ENCODE measurements around the gene GLRA1.
"Not testable (repeated sequence)": the region's sequence is repeated elsewhere in the genome, so short reads cannot be mapped to it uniquely, and the experiment has no call there.

GLRA1 gene

GRCh38 chr5:151897020-151897552 is 27.6 kb downstream of the GLRA1 start:
- Histone ChIP-seq H3K9ac (ENCODE audit: low read depth, low read length) (no peak overlapping the region), H3K27me3 (ENCODE audit: control insufficient read depth, insufficient read depth, low read length) (peaks cover 44% of the 10 kb centered on the region), H3K9me3 (ENCODE audit: control insufficient read depth, insufficient read depth, low read length) (no peaks in the 10 kb centered on the region), H3K36me3 (ENCODE audit: control insufficient read depth, insufficient read depth, low read length) (no peaks in the 10 kb centered on the region), H3K4me3 (ENCODE audit: low read depth, low read length) (no peak overlapping the region), H3K4me1 (ENCODE audit: control insufficient read depth, insufficient read depth, low read length) (peaks cover 4% of the 10 kb centered on the region)

- H3K9ac ChIP-seq (ENCODE audit: low read depth, low read length) = no peak overlapping the region
- H3K9me3 ChIP-seq (ENCODE audit: control insufficient read depth, insufficient read depth, low read length) = no peaks in the 10 kb centered on the region
- H3K36me3 ChIP-seq (ENCODE audit: control insufficient read depth, insufficient read depth, low read length) = no peaks in the 10 kb centered on the region
- H3K4me3 ChIP-seq (ENCODE audit: low read depth, low read length) = no peak overlapping the region
- peaks cover 35% of the 10 kb centered on the region for H3K27me3 ChIP-seq (ENCODE audit: control insufficient read depth, insufficient read depth, low read length)
- peaks cover 4% of the 10 kb centered on the region for H3K4me1 ChIP-seq (ENCODE audit: control insufficient read depth, insufficient read depth, low read length)
These were observed 28.5 kb downstream of the GLRA1 start for GRCh38 chr5:151896031-151896691.

GRCh38 chr5:151895660-151896030 is 29.0 kb downstream of the GLRA1 start:
- Histone ChIP-seq H3K9ac (ENCODE audit: low read depth, low read length) (no peak overlapping the region), H3K36me3 (ENCODE audit: control insufficient read depth, insufficient read depth, low read length) (no peaks in the 10 kb centered on the region), H3K4me3 (ENCODE audit: low read depth, low read length) (no peak overlapping the region), H3K9me3 (ENCODE audit: control insufficient read depth, insufficient read depth, low read length) (no peaks in the 10 kb centered on the region), H3K4me1 (ENCODE audit: control insufficient read depth, insufficient read depth, low read length) (peaks cover 4% of the 10 kb centered on the region), H3K27me3 (ENCODE audit: control insufficient read depth, insufficient read depth, low read length) (peaks cover 31% of the 10 kb centered on the region)

GRCh38 chr5:151893485-151893884 is 31.2 kb downstream of the GLRA1 start:
- not testable (repeated sequence) for H3K4me3 ChIP-seq (ENCODE audit: low read depth, low read length); H3K9ac ChIP-seq (ENCODE audit: low read depth, low read length); H3K27me3 ChIP-seq (ENCODE audit: control insufficient read depth, insufficient read depth, low read length); H3K4me1 ChIP-seq (ENCODE audit: control insufficient read depth, insufficient read depth, low read length); H3K9me3 ChIP-seq (ENCODE audit: control insufficient read depth, insufficient read depth, low read length); H3K36me3 ChIP-seq (ENCODE audit: control insufficient read depth, insufficient read depth, low read length)

- Histone ChIP-seq H3K36me3 (ENCODE audit: control insufficient read depth, insufficient read depth, low read length) (no peaks in the 10 kb centered on the region), H3K4me3 (ENCODE audit: low read depth, low read length) (no peak overlapping the region), H3K27me3 (ENCODE audit: control insufficient read depth, insufficient read depth, low read length) (peaks cover 8% of the 10 kb centered on the region), H3K9me3 (ENCODE audit: control insufficient read depth, insufficient read depth, low read length) (no peaks in the 10 kb centered on the region), H3K9ac (ENCODE audit: low read depth, low read length) (no peak overlapping the region), H3K4me1 (ENCODE audit: control insufficient read depth, insufficient read depth, low read length) (peaks cover 4% of the 10 kb centered on the region)
These were observed 32.3 kb downstream of the GLRA1 start for GRCh38 chr5:151892393-151892792.

- no peak overlapping the region for H3K9ac ChIP-seq (ENCODE audit: low read depth, low read length)
- no peaks in the 10 kb centered on the region for H3K36me3 ChIP-seq (ENCODE audit: control insufficient read depth, insufficient read depth, low read length)
- H3K4me3 ChIP-seq (ENCODE audit: low read depth, low read length) = no peak overlapping the region
- no peaks in the 10 kb centered on the region for H3K9me3 ChIP-seq (ENCODE audit: control insufficient read depth, insufficient read depth, low read length)
- H3K4me1 ChIP-seq (ENCODE audit: control insufficient read depth, insufficient read depth, low read length) = no peaks in the 10 kb centered on the region
- H3K27me3 ChIP-seq (ENCODE audit: control insufficient read depth, insufficient read depth, low read length) = peaks cover 8% of the 10 kb centered on the region
These were observed 34.4 kb downstream of the GLRA1 start for GRCh38 chr5:151890299-151890698.

GRCh38 chr5:151889614-151890013 is 35.0 kb downstream of the GLRA1 start:
- Histone ChIP-seq H3K27me3 (ENCODE audit: control insufficient read depth, insufficient read depth, low read length) (peaks cover 6% of the 10 kb centered on the region), H3K36me3 (ENCODE audit: control insufficient read depth, insufficient read depth, low read length) (no peaks in the 10 kb centered on the region), H3K9me3 (ENCODE audit: control insufficient read depth, insufficient read depth, low read length) (no peaks in the 10 kb centered on the region), H3K9ac (ENCODE audit: low read depth, low read length) (no peak overlapping the region), H3K4me3 (ENCODE audit: low read depth, low read length) (no peak overlapping the region), H3K4me1 (ENCODE audit: control insufficient read depth, insufficient read depth, low read length) (no peaks in the 10 kb centered on the region)

GRCh38 chr5:151886546-151887275 is 37.9 kb downstream of the GLRA1 start:
- Histone ChIP-seq H3K36me3 (ENCODE audit: control insufficient read depth, insufficient read depth, low read length) (no peaks in the 10 kb centered on the region), H3K9ac (ENCODE audit: low read depth, low read length) (no peak overlapping the region), H3K27me3 (ENCODE audit: control insufficient read depth, insufficient read depth, low read length) (peaks cover 21% of the 10 kb centered on the region), H3K4me3 (ENCODE audit: low read depth, low read length) (no peak overlapping the region), H3K9me3 (ENCODE audit: control insufficient read depth, insufficient read depth, low read length) (no peaks in the 10 kb centered on the region), H3K4me1 (ENCODE audit: control insufficient read depth, insufficient read depth, low read length) (no peaks in the 10 kb centered on the region)

- Histone ChIP-seq H3K4me3 (ENCODE audit: low read depth, low read length) (no peak overlapping the region), H3K27me3 (ENCODE audit: control insufficient read depth, insufficient read depth, low read length) (peaks cover 19% of the 10 kb centered on the region), H3K9me3 (ENCODE audit: control insufficient read depth, insufficient read depth, low read length) (no peaks in the 10 kb centered on the region), H3K36me3 (ENCODE audit: control insufficient read depth, insufficient read depth, low read length) (no peaks in the 10 kb centered on the region), H3K9ac (ENCODE audit: low read depth, low read length) (no peak overlapping the region), H3K4me1 (ENCODE audit: control insufficient read depth, insufficient read depth, low read length) (no peaks in the 10 kb centered on the region)
These were observed 39.3 kb downstream of the GLRA1 start for GRCh38 chr5:151885138-151885908.

- H3K4me3 ChIP-seq (ENCODE audit: low read depth, low read length) = no peak overlapping the region
- H3K27me3 ChIP-seq (ENCODE audit: control insufficient read depth, insufficient read depth, low read length) = peaks cover 14% of the 10 kb centered on the region
- H3K9ac ChIP-seq (ENCODE audit: low read depth, low read length) = no peak overlapping the region
- no peaks in the 10 kb centered on the region for H3K4me1 ChIP-seq (ENCODE audit: control insufficient read depth, insufficient read depth, low read length)
- H3K36me3 ChIP-seq (ENCODE audit: control insufficient read depth, insufficient read depth, low read length) = no peaks in the 10 kb centered on the region
- no peaks in the 10 kb centered on the region for H3K9me3 ChIP-seq (ENCODE audit: control insufficient read depth, insufficient read depth, low read length)
These were observed 42.9 kb downstream of the GLRA1 start for GRCh38 chr5:151881621-151882225.

- Histone ChIP-seq H3K36me3 (ENCODE audit: control insufficient read depth, insufficient read depth, low read length) (no peaks in the 10 kb centered on the region), H3K9me3 (ENCODE audit: control insufficient read depth, insufficient read depth, low read length) (no peaks in the 10 kb centered on the region), H3K4me1 (ENCODE audit: control insufficient read depth, insufficient read depth, low read length) (no peaks in the 10 kb centered on the region), H3K9ac (ENCODE audit: low read depth, low read length) (no peak overlapping the region), H3K4me3 (ENCODE audit: low read depth, low read length) (no peak overlapping the region), H3K27me3 (ENCODE audit: control insufficient read depth, insufficient read depth, low read length) (peaks cover 14% of the 10 kb centered on the region)
These were observed 44.3 kb downstream of the GLRA1 start for GRCh38 chr5:151880324-151880723.
